Astrocyte (in vitro differentiated cells and primary cell): ENCODE data around the gene PIK3C3.

Experiments
- CTCF ChIP-seq: IDR thresholded peaks from 2 replicates; pipeline ENCODE4 v1.5.1; 2011; ENCODE audit warnings: low read depth, mild to moderate bottlenecking, inconsistent platforms, low read length, moderate library complexity; ENCODE audit not compliant: insufficient read depth
- EZH2 ChIP-seq: IDR thresholded peaks from 2 replicates; pipeline ENCODE4 v1.6.1; 2012; ENCODE audit warnings: mild to moderate bottlenecking, low read length, inconsistent platforms; ENCODE audit not compliant: insufficient read depth

GRCh38 chr18:42069036-42069435 is 114.0 kb downstream of the PIK3C3 start:
- TF ChIP-seq CTCF (no peak), EZH2 (no peak)
